Gastroesophageal sphincter (tissue), 3 donors: ENCODE results near the gene ADAM12.

Source experiments
- EP300 ChIP-seq: sonication (generic); formaldehyde crosslinking; IDR thresholded peaks from one replicate; pipeline ENCODE4 v1.6.1; 2017; ENCODE audit warnings: antibody characterized with exemption, mild to moderate bottlenecking
- POLR2A ChIP-seq, 2 donors: fragments of 450-650 bp; IDR thresholded peaks; one replicate each; pipeline ENCODE4 v1.6.1; 2017; ENCODE audit warnings: antibody characterized with exemption in 2 of 2, mild to moderate bottlenecking in 2 of 2, moderate library complexity in 1 of 2
- POLR2AphosphoS5 ChIP-seq: sonication (generic); formaldehyde crosslinking; IDR thresholded peaks from one replicate; pipeline ENCODE4 v1.6.1; 2017; ENCODE audit warnings: antibody characterized with exemption
- TF ChIP-seq, protein P1 (sequence below), 4 experiments: fragments of 200-600 bp in 2 of 4; fragments of 450-650 bp in 2 of 4; sonication (generic) in 1 of 4; IDR thresholded peaks; one replicate each; pipeline ENCODE4 v1.5.1; 2017 to 2019; ENCODE audit warnings: antibody characterized with exemption in 4 of 4, mild to moderate bottlenecking in 2 of 4, moderate library complexity in 2 of 4

DNA sequence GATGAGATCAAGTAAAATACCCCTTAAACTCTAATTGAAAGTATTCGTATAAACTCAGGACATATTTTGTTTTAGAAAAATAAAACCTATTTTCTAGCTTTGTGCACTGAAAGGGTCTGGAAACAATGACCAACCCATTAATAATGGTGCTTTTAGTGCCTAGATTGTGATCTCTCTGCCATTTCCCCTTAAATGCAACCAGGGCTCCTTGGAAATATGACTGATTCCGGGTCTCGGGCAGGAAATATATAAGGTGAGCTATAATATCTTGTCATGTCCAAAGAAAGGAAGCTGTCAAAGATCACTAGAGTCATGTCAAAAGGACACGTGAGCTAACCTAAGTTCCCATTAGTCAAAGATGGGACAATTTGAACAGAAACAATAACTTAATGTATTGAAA lies 12.4 kb upstream of the ADAM12 start:
- no peak for TF ChIP-seq POLR2A (IDR thresholded peaks at IDR 0.05)
- TF ChIP-seq, protein P1, sequence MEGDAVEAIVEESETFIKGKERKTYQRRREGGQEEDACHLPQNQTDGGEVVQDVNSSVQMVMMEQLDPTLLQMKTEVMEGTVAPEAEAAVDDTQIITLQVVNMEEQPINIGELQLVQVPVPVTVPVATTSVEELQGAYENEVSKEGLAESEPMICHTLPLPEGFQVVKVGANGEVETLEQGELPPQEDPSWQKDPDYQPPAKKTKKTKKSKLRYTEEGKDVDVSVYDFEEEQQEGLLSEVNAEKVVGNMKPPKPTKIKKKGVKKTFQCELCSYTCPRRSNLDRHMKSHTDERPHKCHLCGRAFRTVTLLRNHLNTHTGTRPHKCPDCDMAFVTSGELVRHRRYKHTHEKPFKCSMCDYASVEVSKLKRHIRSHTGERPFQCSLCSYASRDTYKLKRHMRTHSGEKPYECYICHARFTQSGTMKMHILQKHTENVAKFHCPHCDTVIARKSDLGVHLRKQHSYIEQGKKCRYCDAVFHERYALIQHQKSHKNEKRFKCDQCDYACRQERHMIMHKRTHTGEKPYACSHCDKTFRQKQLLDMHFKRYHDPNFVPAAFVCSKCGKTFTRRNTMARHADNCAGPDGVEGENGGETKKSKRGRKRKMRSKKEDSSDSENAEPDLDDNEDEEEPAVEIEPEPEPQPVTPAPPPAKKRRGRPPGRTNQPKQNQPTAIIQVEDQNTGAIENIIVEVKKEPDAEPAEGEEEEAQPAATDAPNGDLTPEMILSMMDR (IDR thresholded peaks at IDR 0.05), result no peak
- no peak for TF ChIP-seq POLR2AphosphoS5
- no peak for TF ChIP-seq EP300
